ENCODE results near the gene CA5A. TPM values are rescaled to one million over a fixed set of nuclear protein-coding genes. Genes with fewer than 3 reads are reported as not detected.

The CA5A gene
- total and polyA plus RNA-seq, 2 of the 13 experiments (the other 11 are each of a cell fraction or from before 2014, with no cell fraction given), result 66.8 to 106 TPM

- no peak for TF ChIP-seq ZNF770 (CRISPR knock-in tag; IDR thresholded peaks at IDR 0.05)
- TF ChIP-seq DMTF1 (CRISPR knock-in tag; IDR thresholded peaks at IDR 0.05), result no peak
- 0 out of 2 replicates have a peak, but pooled peaks have one; percentile 20 for TF ChIP-seq POLR2G (IDR thresholded peaks at IDR 0.05; ENCODE audit: low read depth, low read length)
- TF ChIP-seq HHEX (CRISPR knock-in tag; IDR thresholded peaks at IDR 0.05), result peak; percentile 41; the same call in 1 of the 2 replicates
- TF ChIP-seq CC2D1A (CRISPR knock-in tag; IDR thresholded peaks at IDR 0.05), result 0 out of 2 replicates have a peak, but pooled peaks have one; percentile 14
- TF ChIP-seq TBP (CRISPR knock-in tag; IDR thresholded peaks at IDR 0.05), result no peak
- TF ChIP-seq EP300 (IDR thresholded peaks at IDR 0.05; ENCODE audit: low read depth in 2 of 2, low read length in 2 of 2), result peak in 1 of 2 experiments; percentile 49; a peak in 1 of 4 replicates
- TF ChIP-seq EP300 (CRISPR knock-in tag; IDR thresholded peaks at IDR 0.05; ENCODE audit: borderline replicate concordance), result no peak
- TF ChIP-seq YEATS4 (CRISPR knock-in tag; IDR thresholded peaks at IDR 0.05; ENCODE audit: borderline replicate concordance), result no peak
- TF ChIP-seq NR2F2 (IDR thresholded peaks at IDR 0.05; ENCODE audit: borderline replicate concordance, low read depth), result peak; percentile 90
- peak; percentile 68; the same call in 1 of the 2 replicates for TF ChIP-seq TGIF2 (CRISPR knock-in tag; IDR thresholded peaks at IDR 0.05)
- 0 out of 2 replicates have a peak, but pooled peaks have one; percentile 37 for TF ChIP-seq PLSCR1 (CRISPR knock-in tag; IDR thresholded peaks at IDR 0.05; ENCODE audit: borderline replicate concordance)
- no peak for TF ChIP-seq HNRNPUL1 (IDR thresholded peaks at IDR 0.05; ENCODE audit: low read depth, low read length)
- no peak for TF ChIP-seq DNMT1 (CRISPR knock-in tag; IDR thresholded peaks at IDR 0.05)
- no peak for TF ChIP-seq NR0B2 (CRISPR knock-in tag; IDR thresholded peaks at IDR 0.05)
- no peak for TF ChIP-seq POGK (CRISPR knock-in tag; conservative IDR thresholded peaks at IDR 0.05)
- no peak for TF ChIP-seq SIX1 (CRISPR knock-in tag; IDR thresholded peaks at IDR 0.05; ENCODE audit: borderline replicate concordance)
- no peak for TF ChIP-seq ZNF678 (CRISPR knock-in tag; IDR thresholded peaks at IDR 0.05)
Observed at GRCh38 chr16:87948119-87948545, 11.8 kb upstream of the CA5A start (continued).
